Hepatocyte (in vitro differentiated cells): ENCODE measurements around the gene SH3PXD2B. TPM values are rescaled to one million over a fixed set of nuclear protein-coding genes. Genes with fewer than 3 reads are reported as not detected.

Experiments
- DNase-seq: peaks from one replicate; pipeline ENCODE4 v3.0.0-alpha.2; 2016; ENCODE audit warnings: low spot score
- H2AFZ ChIP-seq: fragments of 200-600 bp; sonication (generic); 2 replicates; pipeline ENCODE4 v1.6.0; 2016; ENCODE audit warnings: antibody characterized with exemption, mild to moderate bottlenecking
- H3K27ac ChIP-seq: fragments of 200-600 bp; sonication (generic); 2 replicates; pipeline ENCODE4 v1.5.1; 2016; ENCODE audit warnings: mild to moderate bottlenecking
- H3K27me3 ChIP-seq: fragments of 200-600 bp; sonication (generic); 2 replicates; pipeline ENCODE4 v1.6.1; 2016
- H3K36me3 ChIP-seq: fragments of 200-600 bp; sonication (generic); replicated peaks from 2 replicates; pipeline ENCODE4 v1.5.1; 2016; ENCODE audit warnings: low read depth; ENCODE audit not compliant: insufficient read depth
- H3K4me1 ChIP-seq: fragments of 200-600 bp; sonication (generic); 2 replicates; pipeline ENCODE4 v1.5.1; 2016; ENCODE audit warnings: mild to moderate bottlenecking, moderate library complexity; ENCODE audit not compliant: insufficient read depth
- H3K4me2 ChIP-seq: fragments of 200-600 bp; sonication (generic); 2 replicates; pipeline ENCODE4 v1.6.0; 2016
- H3K4me3 ChIP-seq: fragments of 200-600 bp; sonication (generic); 2 replicates; pipeline ENCODE4 v1.5.1; 2016; ENCODE audit warnings: mild to moderate bottlenecking
- H3K79me2 ChIP-seq: fragments of 200-600 bp; sonication (generic); 2 replicates; pipeline ENCODE4 v1.6.0; 2017; ENCODE audit warnings: mild to moderate bottlenecking
- H3K9me2 ChIP-seq: fragments of 200-600 bp; sonication (generic); replicated peaks from 2 replicates; pipeline ENCODE4 v1.6.0; 2017; ENCODE audit warnings: mild to moderate bottlenecking; ENCODE audit not compliant: insufficient read depth
- H3K9me3 ChIP-seq: fragments of 200-600 bp; sonication (generic); 2 replicates; pipeline ENCODE4 v1.5.1; 2016; ENCODE audit warnings: low read depth, mild to moderate bottlenecking
- H4K20me1 ChIP-seq: fragments of 200-600 bp; sonication (generic); 2 replicates; pipeline ENCODE4 v1.6.0; 2016; ENCODE audit warnings: mild to moderate bottlenecking; ENCODE audit not compliant: insufficient read depth, poor library complexity, severe bottlenecking
- EZH2 ChIP-seq: fragments of 200-600 bp; sonication (generic); IDR thresholded peaks from 2 replicates; pipeline ENCODE4 v1.6.1; 2016; ENCODE audit warnings: antibody characterized with exemption, mild to moderate bottlenecking, borderline replicate concordance
- EZH2phosphoT487 ChIP-seq: fragments of 200-600 bp; sonication (generic); IDR thresholded peaks from one replicate; pipeline ENCODE4 v1.6.1; 2018; ENCODE audit warnings: antibody characterized with exemption, mild to moderate bottlenecking, low read depth, moderate library complexity; ENCODE audit not compliant: unreplicated experiment, severe bottlenecking
- whole genome bisulfite sequencing: methylation state at CpG from one replicate; pipeline ENCODE4 v1.1.6; 2016; ENCODE audit warnings: low lambda C conversion rate; ENCODE audit errors: missing lambda C conversion rate; 5-methylcytosine and 5-hydroxymethylcytosine counted together
- polyA plus RNA-seq: library from polyadenylated mRNA; unstranded; fragments of >200 nt; fragmentation: Nextera tagmentation; extraction: Ambion mirVana; gene quantifications from 2 replicates; pipeline ENCODE4 v1.2.1, GENCODE V29; 2016
- total RNA-seq: library from RNA; depleted of rRNA; stranded (reverse); fragments of >200 nt; gene quantifications from 2 replicates; pipeline ENCODE4 v1.2.3, GENCODE V29; 2014
- TF ChIP-seq, protein P1 (sequence below): fragments of 200-600 bp; sonication (generic); IDR thresholded peaks from 2 replicates; pipeline ENCODE4 v1.5.1; 2016; ENCODE audit warnings: antibody characterized with exemption, mild to moderate bottlenecking; ENCODE audit not compliant: poor library complexity

The SH3PXD2B gene
- total and polyA plus RNA-seq, 2 experiments from 2014 or later = 27.8 to 28.5 TPM

- no peaks in the 10 kb centered on the region for H3K9me2 ChIP-seq
- H2AFZ ChIP-seq = no peak overlapping the region
- peaks cover 17% of the 10 kb centered on the region for H4K20me1 ChIP-seq
- no peaks in the 10 kb centered on the region for H3K27me3 ChIP-seq
- no peak for TF ChIP-seq EZH2phosphoT487
- TF ChIP-seq, protein P1, sequence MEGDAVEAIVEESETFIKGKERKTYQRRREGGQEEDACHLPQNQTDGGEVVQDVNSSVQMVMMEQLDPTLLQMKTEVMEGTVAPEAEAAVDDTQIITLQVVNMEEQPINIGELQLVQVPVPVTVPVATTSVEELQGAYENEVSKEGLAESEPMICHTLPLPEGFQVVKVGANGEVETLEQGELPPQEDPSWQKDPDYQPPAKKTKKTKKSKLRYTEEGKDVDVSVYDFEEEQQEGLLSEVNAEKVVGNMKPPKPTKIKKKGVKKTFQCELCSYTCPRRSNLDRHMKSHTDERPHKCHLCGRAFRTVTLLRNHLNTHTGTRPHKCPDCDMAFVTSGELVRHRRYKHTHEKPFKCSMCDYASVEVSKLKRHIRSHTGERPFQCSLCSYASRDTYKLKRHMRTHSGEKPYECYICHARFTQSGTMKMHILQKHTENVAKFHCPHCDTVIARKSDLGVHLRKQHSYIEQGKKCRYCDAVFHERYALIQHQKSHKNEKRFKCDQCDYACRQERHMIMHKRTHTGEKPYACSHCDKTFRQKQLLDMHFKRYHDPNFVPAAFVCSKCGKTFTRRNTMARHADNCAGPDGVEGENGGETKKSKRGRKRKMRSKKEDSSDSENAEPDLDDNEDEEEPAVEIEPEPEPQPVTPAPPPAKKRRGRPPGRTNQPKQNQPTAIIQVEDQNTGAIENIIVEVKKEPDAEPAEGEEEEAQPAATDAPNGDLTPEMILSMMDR = no peak
- no peak for TF ChIP-seq EZH2
- H3K79me2 ChIP-seq = peaks cover 84% of the 10 kb centered on the region
- H3K4me2 ChIP-seq = no peak overlapping the region
- no peaks in the 10 kb centered on the region for H3K36me3 ChIP-seq
- H3K9me3 ChIP-seq = no peaks in the 10 kb centered on the region
- H3K4me3 ChIP-seq = no peak overlapping the region
- no peak for DNase-seq
- peaks cover 27% of the 10 kb centered on the region for H3K4me1 ChIP-seq
- WGBS = 87% methylated on average over 3 of the region's 3 CpGs
- H3K27ac ChIP-seq = peak overlapping the region; percentile 22
Observed at GRCh38 chr5:172433071-172433470, 21.3 kb downstream of the SH3PXD2B start.

DNA sequence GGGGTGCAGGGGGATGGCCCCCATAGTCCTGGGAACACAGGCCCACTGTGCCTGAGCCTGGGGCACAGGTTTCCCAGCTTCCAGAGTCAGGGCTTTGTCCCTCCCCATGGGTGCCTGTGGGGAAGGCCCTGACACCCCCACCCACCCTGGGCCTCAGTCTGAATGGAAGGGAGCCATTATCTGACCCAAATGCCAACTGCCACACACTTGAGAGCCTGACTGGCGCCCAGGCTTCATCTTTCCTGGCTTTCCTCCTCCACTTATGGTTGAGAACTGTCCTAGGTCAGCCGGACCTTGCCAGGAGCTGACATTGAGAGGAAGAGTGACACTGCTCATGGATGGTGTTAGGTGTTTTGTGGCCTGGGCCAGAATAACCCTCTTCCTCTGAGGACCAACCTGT lies 24.0 kb downstream of the SH3PXD2B start:
- peak overlapping the region; percentile 87 for H3K27ac ChIP-seq
- H3K9me3 ChIP-seq = no peaks in the 10 kb centered on the region
- H3K79me2 ChIP-seq = peaks cover 87% of the 10 kb centered on the region
- no peak for TF ChIP-seq EZH2
- no peak for TF ChIP-seq EZH2phosphoT487
- TF ChIP-seq, protein P1 = no peak
- no peak overlapping the region for H3K4me3 ChIP-seq
- H2AFZ ChIP-seq = no peak overlapping the region
- DNase-seq = no peak
- no peaks in the 10 kb centered on the region for H3K27me3 ChIP-seq
- no peaks in the 10 kb centered on the region for H3K36me3 ChIP-seq
- 92% methylated on average over 2 of the region's 2 CpGs for WGBS
- peaks cover 31% of the 10 kb centered on the region for H3K4me1 ChIP-seq
- no peak overlapping the region for H3K4me2 ChIP-seq
- peaks cover 3% of the 10 kb centered on the region for H4K20me1 ChIP-seq
- no peaks in the 10 kb centered on the region for H3K9me2 ChIP-seq

DNA sequence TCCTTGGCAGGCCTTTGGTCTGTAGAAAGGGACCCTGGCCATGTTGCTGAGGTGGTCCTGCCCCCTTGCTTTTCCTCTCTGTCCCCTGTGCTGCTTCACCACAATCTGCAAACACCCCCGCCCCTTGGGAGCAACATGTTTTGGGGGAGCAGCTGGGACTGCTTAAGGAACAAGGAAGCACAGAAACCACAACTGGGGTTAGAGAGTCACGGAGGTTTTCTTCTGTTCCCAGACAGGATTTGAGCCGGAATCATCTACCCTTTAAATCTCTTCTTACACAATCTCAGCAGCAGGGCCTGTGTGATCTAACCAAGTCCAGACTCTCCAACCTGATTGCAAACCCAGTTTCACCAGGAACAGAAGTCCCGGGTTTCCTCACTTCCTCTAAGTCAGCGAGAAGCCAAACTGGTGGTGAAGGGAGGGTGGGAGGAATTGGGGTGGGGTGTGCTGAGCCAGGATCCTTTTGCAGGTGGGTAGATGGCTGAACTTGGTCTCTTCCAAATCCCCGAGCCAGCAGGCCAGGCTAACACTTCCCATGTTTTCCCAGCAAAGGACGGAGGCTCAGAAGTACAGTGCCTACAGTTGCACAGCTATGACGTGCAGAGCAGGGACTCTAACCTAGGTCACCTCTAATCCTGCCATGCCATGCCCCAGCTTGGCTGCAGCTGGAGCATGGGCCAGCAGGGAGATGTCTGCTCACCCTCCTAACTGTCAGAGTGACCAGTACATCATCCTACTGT lies 25.0 kb downstream of the SH3PXD2B start:
- H3K4me1 ChIP-seq = peaks cover 31% of the 10 kb centered on the region
- no peak overlapping the region for H3K4me2 ChIP-seq
- TF ChIP-seq EZH2 (no peak), EZH2phosphoT487 (no peak)
- TF ChIP-seq, protein P1 = no peak
- WGBS = 52% methylated on average over 7 of the region's 8 CpGs
- peaks cover 88% of the 10 kb centered on the region for H3K79me2 ChIP-seq
- H3K36me3 ChIP-seq = no peaks in the 10 kb centered on the region
- no peaks in the 10 kb centered on the region for H3K9me2 ChIP-seq
- no peak overlapping the region for H2AFZ ChIP-seq
- peak; percentile 61 for DNase-seq
- H3K27ac ChIP-seq = peak overlapping the region; percentile 87
- no peaks in the 10 kb centered on the region for H3K9me3 ChIP-seq
- H3K27me3 ChIP-seq = no peaks in the 10 kb centered on the region
- peaks cover 6% of the 10 kb centered on the region for H4K20me1 ChIP-seq
- no peak overlapping the region for H3K4me3 ChIP-seq
